Brain microvascular endothelial cell (primary cell): ENCODE measurements around the gene ZNF521.

ENCODE experiments used
- DNase-seq: peaks from one replicate; pipeline ENCODE4 v3.0.0-alpha.2; 2020
- H3K27ac ChIP-seq: fragments of 250-450 bp; sonication (Bioruptor Pico); 2 replicates; pipeline ENCODE4 v1.5.1; 2020; ENCODE audit warnings: mild to moderate bottlenecking, moderate library complexity
- H3K27me3 ChIP-seq: fragments of 250-450 bp; sonication (Bioruptor Pico); replicated peaks from 2 replicates; pipeline ENCODE4 v1.5.1; 2020; ENCODE audit warnings: mild to moderate bottlenecking
- H3K36me3 ChIP-seq: fragments of 250-450 bp; sonication (Bioruptor Pico); replicated peaks from 2 replicates; pipeline ENCODE4 v1.5.1; 2020; ENCODE audit warnings: mild to moderate bottlenecking
- H3K4me3 ChIP-seq: 2 replicates; pipeline ENCODE4 v1.5.1; 2011; ENCODE audit warnings: low read depth, mild to moderate bottlenecking, control low read depth, low read length, moderate library complexity
- in situ Hi-C: cut with HindIII; loops from 2 replicates; pipeline ENCODE4 v1.10.0; 2017; ENCODE audit warnings: low sequenced_read_pairs, low pct_ligation_motif_present
- TF ChIP-seq, protein P1 (sequence below): IDR thresholded peaks from 2 replicates; pipeline ENCODE4 v1.5.1; 2011; ENCODE audit warnings: low read depth, mild to moderate bottlenecking, moderate library complexity, low read length, control low read depth, inconsistent platforms; ENCODE audit errors: missing control alignments

ZNF521 gene

DNA sequence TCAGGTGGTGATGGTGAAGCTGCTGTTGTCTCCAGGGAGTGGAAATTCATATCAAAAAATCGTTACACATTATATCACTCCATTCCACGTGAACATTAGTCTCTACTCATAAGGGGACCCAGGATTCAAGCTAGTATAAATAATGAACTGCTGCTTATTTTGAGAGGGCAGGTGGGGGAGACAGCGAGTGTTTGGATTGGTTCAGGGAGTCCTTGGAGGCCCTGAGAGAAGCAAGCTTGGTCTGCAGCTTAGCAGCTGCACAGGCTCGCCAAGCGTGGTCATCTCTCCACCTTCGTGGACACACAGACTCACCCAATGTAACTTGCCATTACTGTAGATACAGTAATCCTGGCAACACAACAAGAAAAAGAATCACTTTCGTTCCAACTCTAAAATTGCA lies 177.6 kb downstream of the ZNF521 start:
- TF ChIP-seq, protein P1, sequence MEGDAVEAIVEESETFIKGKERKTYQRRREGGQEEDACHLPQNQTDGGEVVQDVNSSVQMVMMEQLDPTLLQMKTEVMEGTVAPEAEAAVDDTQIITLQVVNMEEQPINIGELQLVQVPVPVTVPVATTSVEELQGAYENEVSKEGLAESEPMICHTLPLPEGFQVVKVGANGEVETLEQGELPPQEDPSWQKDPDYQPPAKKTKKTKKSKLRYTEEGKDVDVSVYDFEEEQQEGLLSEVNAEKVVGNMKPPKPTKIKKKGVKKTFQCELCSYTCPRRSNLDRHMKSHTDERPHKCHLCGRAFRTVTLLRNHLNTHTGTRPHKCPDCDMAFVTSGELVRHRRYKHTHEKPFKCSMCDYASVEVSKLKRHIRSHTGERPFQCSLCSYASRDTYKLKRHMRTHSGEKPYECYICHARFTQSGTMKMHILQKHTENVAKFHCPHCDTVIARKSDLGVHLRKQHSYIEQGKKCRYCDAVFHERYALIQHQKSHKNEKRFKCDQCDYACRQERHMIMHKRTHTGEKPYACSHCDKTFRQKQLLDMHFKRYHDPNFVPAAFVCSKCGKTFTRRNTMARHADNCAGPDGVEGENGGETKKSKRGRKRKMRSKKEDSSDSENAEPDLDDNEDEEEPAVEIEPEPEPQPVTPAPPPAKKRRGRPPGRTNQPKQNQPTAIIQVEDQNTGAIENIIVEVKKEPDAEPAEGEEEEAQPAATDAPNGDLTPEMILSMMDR = no peak
- H3K36me3 ChIP-seq = no peaks in the 10 kb centered on the region
- no peak for DNase-seq
- in situ Hi-C loops = no loop called here
- no peak overlapping the region for H3K27ac ChIP-seq
- H3K4me3 ChIP-seq = no peak overlapping the region
- no peaks in the 10 kb centered on the region for H3K27me3 ChIP-seq

DNA sequence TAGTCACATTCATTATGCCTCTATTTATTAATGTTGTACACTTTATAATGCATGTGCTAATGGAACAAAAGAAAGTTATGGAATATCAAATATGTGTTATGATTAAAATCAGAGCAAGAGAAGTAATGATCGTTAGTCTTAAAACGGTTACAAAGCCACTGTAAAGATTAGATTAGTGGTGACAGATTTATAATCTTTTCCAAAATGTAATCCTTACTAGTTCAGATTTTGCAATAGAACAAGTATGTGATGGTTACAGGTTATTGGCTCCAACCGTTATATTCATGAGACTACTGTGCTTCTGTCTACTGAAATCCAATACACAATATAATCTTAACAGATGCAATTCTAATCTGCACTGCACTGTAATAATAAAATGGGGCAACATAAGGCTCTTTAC lies 180.6 kb downstream of the ZNF521 start:
- in situ Hi-C loops = no loop called here
- no peak for DNase-seq
- Histone ChIP-seq H3K27ac (no peak overlapping the region), H3K27me3 (no peaks in the 10 kb centered on the region), H3K4me3 (no peak overlapping the region), H3K36me3 (no peaks in the 10 kb centered on the region)
- TF ChIP-seq, protein P1 = no peak

DNA sequence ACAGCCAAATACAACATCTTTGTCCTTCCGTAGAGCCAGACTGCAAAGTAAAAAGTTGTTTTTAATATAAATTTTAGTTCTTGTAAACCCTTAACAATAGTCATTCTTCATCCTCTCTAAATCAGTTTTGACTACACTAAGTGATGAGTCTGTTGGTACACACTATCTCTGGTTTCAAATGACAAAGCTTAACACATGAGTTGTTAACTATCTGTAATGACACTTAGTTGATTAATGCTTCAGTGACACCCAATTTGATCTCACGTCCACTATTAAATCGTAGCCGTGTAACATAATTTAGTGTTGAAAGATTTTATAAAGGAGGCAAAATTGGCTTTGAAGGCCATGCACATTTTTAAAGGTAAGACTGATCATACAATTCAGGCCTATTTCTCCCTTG lies 181.6 kb downstream of the ZNF521 start:
- in situ Hi-C loops = no loop called here
- Histone ChIP-seq H3K4me3 (no peak overlapping the region), H3K27ac (no peak overlapping the region), H3K27me3 (no peaks in the 10 kb centered on the region), H3K36me3 (no peaks in the 10 kb centered on the region)
- TF ChIP-seq, protein P1 = no peak
- DNase-seq = no peak

DNA sequence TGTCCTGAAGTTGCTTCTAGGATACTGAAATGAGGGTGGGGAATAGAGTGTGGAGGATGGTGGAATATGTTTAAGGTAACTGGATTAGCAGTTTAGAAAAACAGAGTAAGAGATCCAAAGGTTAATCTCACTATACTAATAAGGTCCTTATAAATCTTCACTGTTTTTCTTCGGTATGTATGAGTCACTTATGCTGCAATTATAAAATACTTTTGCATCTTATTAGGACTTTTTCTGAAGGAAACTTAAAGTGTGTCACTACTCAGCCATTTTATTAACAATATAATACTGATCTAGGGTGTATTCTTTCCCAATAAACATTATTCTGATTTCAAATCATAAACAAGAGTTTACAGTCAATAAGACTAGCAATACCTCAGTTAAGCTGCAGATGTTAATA lies 182.3 kb downstream of the ZNF521 start:
- Histone ChIP-seq H3K36me3 (no peaks in the 10 kb centered on the region), H3K27ac (no peak overlapping the region), H3K4me3 (no peak overlapping the region), H3K27me3 (no peaks in the 10 kb centered on the region)
- in situ Hi-C loops = no loop called here
- DNase-seq = no peak
- TF ChIP-seq, protein P1 = no peak

DNA sequence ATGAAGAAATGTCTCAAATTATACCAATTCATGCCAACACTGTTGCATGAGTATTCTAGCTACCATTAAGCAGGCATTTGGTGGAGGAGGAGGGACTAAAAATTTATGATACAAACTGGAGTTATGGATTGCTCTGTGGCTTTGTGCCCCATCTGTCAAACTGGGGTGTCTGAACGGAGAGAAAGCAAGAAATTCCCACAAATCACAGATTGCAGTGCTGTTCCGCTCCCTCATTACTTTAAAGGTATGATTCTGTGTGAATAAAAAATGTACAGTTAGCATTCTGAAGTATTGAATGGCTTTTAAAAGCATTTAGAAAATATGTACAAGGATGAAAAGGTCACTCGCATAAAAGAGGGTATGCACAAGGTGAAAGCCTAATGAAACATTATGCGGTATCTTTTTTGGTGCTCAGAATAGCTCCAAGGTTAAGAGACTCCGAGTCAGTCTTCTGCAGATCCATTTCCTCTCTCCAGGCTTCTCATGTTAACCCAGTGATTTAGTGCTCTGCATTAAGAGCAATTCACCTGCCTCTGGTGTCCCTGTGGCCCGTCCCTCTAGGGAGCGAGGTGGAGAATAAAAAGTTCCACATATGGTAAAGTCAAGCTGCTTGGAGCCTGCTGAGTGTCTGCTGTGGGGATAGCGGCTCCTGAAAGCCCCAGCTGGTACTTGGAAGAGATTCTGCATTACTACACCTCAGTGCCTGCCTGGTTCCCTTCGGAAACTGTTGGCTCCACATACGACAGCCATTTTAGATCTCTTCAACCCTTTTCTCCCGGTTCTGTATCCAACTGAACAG lies 184.2 kb downstream of the ZNF521 start:
- Histone ChIP-seq H3K36me3 (no peaks in the 10 kb centered on the region), H3K27me3 (no peaks in the 10 kb centered on the region), H3K4me3 (no peak overlapping the region), H3K27ac (no peak overlapping the region)
- in situ Hi-C loops = no loop called here
- TF ChIP-seq, protein P1 = no peak
- DNase-seq = no peak

DNA sequence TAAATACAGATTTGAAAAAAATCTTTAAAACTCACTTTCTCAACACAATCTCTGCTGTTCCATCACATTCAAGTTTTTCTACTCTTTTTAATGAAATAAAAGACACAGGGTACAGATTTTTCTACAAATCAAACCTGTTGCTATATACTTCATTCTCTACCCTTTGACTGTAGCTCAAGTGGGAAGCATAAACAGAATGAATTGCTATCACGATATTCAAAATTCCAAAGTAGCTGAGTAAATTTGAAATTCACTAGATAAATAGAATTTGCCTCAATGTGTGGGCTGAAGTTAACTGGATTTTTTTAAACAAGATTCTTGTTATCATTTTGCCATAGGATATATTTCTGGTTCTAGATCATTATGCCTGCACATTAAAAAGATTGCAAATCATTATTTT lies 185.9 kb downstream of the ZNF521 start:
- Histone ChIP-seq H3K27me3 (no peaks in the 10 kb centered on the region), H3K36me3 (no peaks in the 10 kb centered on the region), H3K4me3 (no peak overlapping the region), H3K27ac (no peak overlapping the region)
- no peak for DNase-seq
- TF ChIP-seq, protein P1 = no peak
- in situ Hi-C loops = no loop called here
